ENCODE measurements around the gene OR52B2. TPM values are rescaled to one million over a fixed set of nuclear protein-coding genes. Genes with fewer than 3 reads are reported as not detected.

OR52B2 gene
- total RNA-seq, 1 experiment from 2014 or later = not detected

GRCh38 chr11:6194065-6194581, 24.0 kb upstream of the OR52B2 start:
- Mint-ChIP-seq H3K36me3 (no peaks in the 10 kb centered on the region), H3K27ac (no peak overlapping the region), H3K27me3 (ENCODE audit: low read depth) (no peaks in the 10 kb centered on the region), H3K4me3 (no peak overlapping the region), H3K4me1 (no peaks in the 10 kb centered on the region), H3K9me3 (peaks cover 3% of the 10 kb centered on the region)
- no peak for DNase-seq (ENCODE audit: low spot score)
- POLR2A ChIA-PET = no interaction called here
- no peak for ATAC-seq
- TF ChIP-seq ATF2 (CRISPR knock-in tag; IDR thresholded peaks at IDR 0.05; ENCODE audit: borderline replicate concordance, low read depth) (no peak), HMGA2 (CRISPR knock-in tag; IDR thresholded peaks at IDR 0.05) (no peak), NFE2L1 (CRISPR knock-in tag; IDR thresholded peaks at IDR 0.05) (no peak), IRF1 (CRISPR knock-in tag; IDR thresholded peaks at IDR 0.05) (no peak), TP53 (CRISPR knock-in tag; IDR thresholded peaks at IDR 0.05) (no peak), IRF2 (CRISPR knock-in tag; IDR thresholded peaks at IDR 0.05; ENCODE audit: borderline replicate concordance, low read depth) (no peak), NR1H2 (CRISPR knock-in tag; IDR thresholded peaks at IDR 0.05) (no peak), CREB1 (CRISPR knock-in tag; IDR thresholded peaks at IDR 0.05) (no peak), ZBTB21 (CRISPR knock-in tag; IDR thresholded peaks at IDR 0.05; ENCODE audit: borderline replicate concordance) (no peak), JAZF1 (CRISPR knock-in tag; IDR thresholded peaks at IDR 0.05) (no peak), ZNF263 (CRISPR knock-in tag; IDR thresholded peaks at IDR 0.05; ENCODE audit: low read depth) (no peak), SOX15 (CRISPR knock-in tag; IDR thresholded peaks at IDR 0.05) (no peak), ZNF396 (CRISPR knock-in tag; IDR thresholded peaks at IDR 0.05; ENCODE audit: borderline replicate concordance) (no peak), ZNF416 (CRISPR knock-in tag; IDR thresholded peaks at IDR 0.05) (no peak)
- TF ChIP-seq, protein P1, sequence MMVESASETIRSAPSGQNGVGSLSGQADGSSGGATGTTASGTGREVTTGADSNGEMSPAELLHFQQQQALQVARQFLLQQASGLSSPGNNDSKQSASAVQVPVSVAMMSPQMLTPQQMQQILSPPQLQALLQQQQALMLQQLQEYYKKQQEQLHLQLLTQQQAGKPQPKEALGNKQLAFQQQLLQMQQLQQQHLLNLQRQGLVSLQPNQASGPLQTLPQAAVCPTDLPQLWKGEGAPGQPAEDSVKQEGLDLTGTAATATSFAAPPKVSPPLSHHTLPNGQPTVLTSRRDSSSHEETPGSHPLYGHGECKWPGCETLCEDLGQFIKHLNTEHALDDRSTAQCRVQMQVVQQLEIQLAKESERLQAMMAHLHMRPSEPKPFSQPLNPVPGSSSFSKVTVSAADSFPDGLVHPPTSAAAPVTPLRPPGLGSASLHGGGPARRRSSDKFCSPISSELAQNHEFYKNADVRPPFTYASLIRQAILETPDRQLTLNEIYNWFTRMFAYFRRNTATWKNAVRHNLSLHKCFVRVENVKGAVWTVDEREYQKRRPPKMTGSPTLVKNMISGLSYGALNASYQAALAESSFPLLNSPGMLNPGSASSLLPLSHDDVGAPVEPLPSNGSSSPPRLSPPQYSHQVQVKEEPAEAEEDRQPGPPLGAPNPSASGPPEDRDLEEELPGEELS (CRISPR knock-in tag; IDR thresholded peaks at IDR 0.05) = no peak
- TF ChIP-seq, protein P2, sequence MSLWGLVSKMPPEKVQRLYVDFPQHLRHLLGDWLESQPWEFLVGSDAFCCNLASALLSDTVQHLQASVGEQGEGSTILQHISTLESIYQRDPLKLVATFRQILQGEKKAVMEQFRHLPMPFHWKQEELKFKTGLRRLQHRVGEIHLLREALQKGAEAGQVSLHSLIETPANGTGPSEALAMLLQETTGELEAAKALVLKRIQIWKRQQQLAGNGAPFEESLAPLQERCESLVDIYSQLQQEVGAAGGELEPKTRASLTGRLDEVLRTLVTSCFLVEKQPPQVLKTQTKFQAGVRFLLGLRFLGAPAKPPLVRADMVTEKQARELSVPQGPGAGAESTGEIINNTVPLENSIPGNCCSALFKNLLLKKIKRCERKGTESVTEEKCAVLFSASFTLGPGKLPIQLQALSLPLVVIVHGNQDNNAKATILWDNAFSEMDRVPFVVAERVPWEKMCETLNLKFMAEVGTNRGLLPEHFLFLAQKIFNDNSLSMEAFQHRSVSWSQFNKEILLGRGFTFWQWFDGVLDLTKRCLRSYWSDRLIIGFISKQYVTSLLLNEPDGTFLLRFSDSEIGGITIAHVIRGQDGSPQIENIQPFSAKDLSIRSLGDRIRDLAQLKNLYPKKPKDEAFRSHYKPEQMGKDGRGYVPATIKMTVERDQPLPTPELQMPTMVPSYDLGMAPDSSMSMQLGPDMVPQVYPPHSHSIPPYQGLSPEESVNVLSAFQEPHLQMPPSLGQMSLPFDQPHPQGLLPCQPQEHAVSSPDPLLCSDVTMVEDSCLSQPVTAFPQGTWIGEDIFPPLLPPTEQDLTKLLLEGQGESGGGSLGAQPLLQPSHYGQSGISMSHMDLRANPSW (CRISPR knock-in tag; conservative IDR thresholded peaks at IDR 0.05; ENCODE audit: low read depth) = no peak
- TF ChIP-seq, protein P3, sequence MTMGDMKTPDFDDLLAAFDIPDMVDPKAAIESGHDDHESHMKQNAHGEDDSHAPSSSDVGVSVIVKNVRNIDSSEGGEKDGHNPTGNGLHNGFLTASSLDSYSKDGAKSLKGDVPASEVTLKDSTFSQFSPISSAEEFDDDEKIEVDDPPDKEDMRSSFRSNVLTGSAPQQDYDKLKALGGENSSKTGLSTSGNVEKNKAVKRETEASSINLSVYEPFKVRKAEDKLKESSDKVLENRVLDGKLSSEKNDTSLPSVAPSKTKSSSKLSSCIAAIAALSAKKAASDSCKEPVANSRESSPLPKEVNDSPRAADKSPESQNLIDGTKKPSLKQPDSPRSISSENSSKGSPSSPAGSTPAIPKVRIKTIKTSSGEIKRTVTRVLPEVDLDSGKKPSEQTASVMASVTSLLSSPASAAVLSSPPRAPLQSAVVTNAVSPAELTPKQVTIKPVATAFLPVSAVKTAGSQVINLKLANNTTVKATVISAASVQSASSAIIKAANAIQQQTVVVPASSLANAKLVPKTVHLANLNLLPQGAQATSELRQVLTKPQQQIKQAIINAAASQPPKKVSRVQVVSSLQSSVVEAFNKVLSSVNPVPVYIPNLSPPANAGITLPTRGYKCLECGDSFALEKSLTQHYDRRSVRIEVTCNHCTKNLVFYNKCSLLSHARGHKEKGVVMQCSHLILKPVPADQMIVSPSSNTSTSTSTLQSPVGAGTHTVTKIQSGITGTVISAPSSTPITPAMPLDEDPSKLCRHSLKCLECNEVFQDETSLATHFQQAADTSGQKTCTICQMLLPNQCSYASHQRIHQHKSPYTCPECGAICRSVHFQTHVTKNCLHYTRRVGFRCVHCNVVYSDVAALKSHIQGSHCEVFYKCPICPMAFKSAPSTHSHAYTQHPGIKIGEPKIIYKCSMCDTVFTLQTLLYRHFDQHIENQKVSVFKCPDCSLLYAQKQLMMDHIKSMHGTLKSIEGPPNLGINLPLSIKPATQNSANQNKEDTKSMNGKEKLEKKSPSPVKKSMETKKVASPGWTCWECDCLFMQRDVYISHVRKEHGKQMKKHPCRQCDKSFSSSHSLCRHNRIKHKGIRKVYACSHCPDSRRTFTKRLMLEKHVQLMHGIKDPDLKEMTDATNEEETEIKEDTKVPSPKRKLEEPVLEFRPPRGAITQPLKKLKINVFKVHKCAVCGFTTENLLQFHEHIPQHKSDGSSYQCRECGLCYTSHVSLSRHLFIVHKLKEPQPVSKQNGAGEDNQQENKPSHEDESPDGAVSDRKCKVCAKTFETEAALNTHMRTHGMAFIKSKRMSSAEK (CRISPR knock-in tag; IDR thresholded peaks at IDR 0.05; ENCODE audit: borderline replicate concordance) = no peak
- TF ChIP-seq, protein P4, sequence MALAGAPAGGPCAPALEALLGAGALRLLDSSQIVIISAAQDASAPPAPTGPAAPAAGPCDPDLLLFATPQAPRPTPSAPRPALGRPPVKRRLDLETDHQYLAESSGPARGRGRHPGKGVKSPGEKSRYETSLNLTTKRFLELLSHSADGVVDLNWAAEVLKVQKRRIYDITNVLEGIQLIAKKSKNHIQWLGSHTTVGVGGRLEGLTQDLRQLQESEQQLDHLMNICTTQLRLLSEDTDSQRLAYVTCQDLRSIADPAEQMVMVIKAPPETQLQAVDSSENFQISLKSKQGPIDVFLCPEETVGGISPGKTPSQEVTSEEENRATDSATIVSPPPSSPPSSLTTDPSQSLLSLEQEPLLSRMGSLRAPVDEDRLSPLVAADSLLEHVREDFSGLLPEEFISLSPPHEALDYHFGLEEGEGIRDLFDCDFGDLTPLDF (CRISPR knock-in tag; IDR thresholded peaks at IDR 0.05) = no peak
- CTCF ChIA-PET = no interaction called here

All from WTC11 (cell line).